Panc1 (cell line): Measurements from ENCODE around the gene ALDH5A1. TPM values are rescaled to one million over a fixed set of nuclear protein-coding genes. Genes with fewer than 3 reads are reported as not detected.

Source experiments
- ATAC-seq: fragments of 200-7000 bp; cut with Tn5 transposase; 2 replicates; pipeline ENCODE4 v1.9.1; 2020; ENCODE audit warnings: mild to moderate bottlenecking, moderate library complexity
- BruUV-seq: library from RNA; stranded (reverse); fragments of 400-500 nt; replicated peaks from 2 replicates; lab custom pipeline; 2021; lab: Mats Ljungman, UMichigan
- CTCF ChIA-PET: fragments of 300-600 bp; sonication (Branson Sonifier 250); formaldehyde crosslinking; loops from one replicate; lab custom pipeline; 2022; ENCODE audit warnings: antibody characterized with exemption; lab: Charles Lee
- POLR2A ChIA-PET: fragments of 300-600 bp; sonication (Branson Sonifier 250); formaldehyde crosslinking; loops from one replicate; lab custom pipeline; 2022; ENCODE audit warnings: antibody characterized with exemption; lab: Charles Lee
- DNase-seq: peaks from one replicate; pipeline ENCODE4 v3.0.0-alpha.2; 2010; ENCODE audit warnings: low read depth, low spot score
- H3K27ac ChIP-seq: 2 replicates; pipeline ENCODE4 v1.5.1; 2011; ENCODE audit warnings: mild to moderate bottlenecking, low read length, inconsistent platforms
- H3K27me3 ChIP-seq: fragments of 200-500 bp; sonication (Bioruptor generic); 2 replicates; pipeline ENCODE4 v1.6.0; 2014; ENCODE audit warnings: low read length, inconsistent platforms; ENCODE audit not compliant: control insufficient read depth, insufficient read depth
- H3K36me3 ChIP-seq: fragments of 200-500 bp; sonication (Bioruptor generic); 2 replicates; pipeline ENCODE4 v1.5.1; 2014; ENCODE audit warnings: inconsistent platforms, mild to moderate bottlenecking, low read length, moderate library complexity; ENCODE audit not compliant: control insufficient read depth, insufficient read depth
- H3K4me1 ChIP-seq: 2 replicates; pipeline ENCODE4 v1.5.1; 2011; ENCODE audit warnings: inconsistent platforms, mild to moderate bottlenecking, low read length, moderate library complexity; ENCODE audit not compliant: control insufficient read depth, insufficient read depth
- H3K4me3 ChIP-seq, 2 experiments: 2 replicates each; pipeline ENCODE4 v1.5.1; 2011 to 2012; ENCODE audit warnings: low read depth in 2 of 2, low read length in 2 of 2, mild to moderate bottlenecking in 2 of 2, inconsistent platforms in 1 of 2, moderate library complexity in 1 of 2
- H3K9me3 ChIP-seq: fragments of 200-500 bp; sonication (Bioruptor generic); 2 replicates; pipeline ENCODE4 v1.5.1; 2014; ENCODE audit warnings: low read depth, mild to moderate bottlenecking, inconsistent platforms, low read length, moderate library complexity; ENCODE audit not compliant: control insufficient read depth, insufficient read depth
- POLR2AphosphoS5 ChIP-seq: IDR thresholded peaks from 2 replicates; pipeline ENCODE4 v1.6.1; 2012; ENCODE audit warnings: mild to moderate bottlenecking, low read depth, low read length, moderate library complexity
- SIN3A ChIP-seq: IDR thresholded peaks from 2 replicates; pipeline ENCODE4 v1.6.1; 2012; ENCODE audit warnings: low read depth, mild to moderate bottlenecking, low read length, moderate library complexity, borderline replicate concordance; ENCODE audit not compliant: insufficient read depth
- TCF7L2 ChIP-seq: IDR thresholded peaks from 2 replicates; pipeline ENCODE4 v1.6.1; 2011; ENCODE audit warnings: mild to moderate bottlenecking, low read depth, low read length, inconsistent platforms
- in situ Hi-C: cut with HindIII; loops from 2 replicates; pipeline ENCODE4 v1.10.0; 2016; ENCODE audit warnings: low sequenced_read_pairs, low pct_unique_long_range_greater_than_20kb
- intact Hi-C: fragments of 100-400 bp; cut with micrococcal nuclease; formaldehyde crosslinking; loops from one replicate; pipeline ENCODE4 v1.10.0; 2022; ENCODE audit not compliant: unreplicated experiment
- total RNA-seq: library from RNA; stranded (reverse); gene quantifications from one replicate; pipeline ENCODE4 v1.2.1, GENCODE V29; 2021; ENCODE audit not compliant: unreplicated experiment
- TF ChIP-seq, protein P1 (sequence below), 2 experiments: IDR thresholded peaks; 2 replicates each; pipeline ENCODE4 v1.6.1; 2011 to 2012; ENCODE audit warnings: low read depth in 2 of 2, control low read depth in 1 of 2, low read length in 1 of 2, mild to moderate bottlenecking in 1 of 2, moderate library complexity in 1 of 2; ENCODE audit not compliant: insufficient read depth in 1 of 2
- TF ChIP-seq, protein P2 (sequence below): fragments of 450-650 bp; IDR thresholded peaks from 2 replicates; pipeline ENCODE4 v1.5.1; 2017; ENCODE audit warnings: mild to moderate bottlenecking

Gene ALDH5A1
- total RNA-seq, 1 experiment from 2014 or later = 4.2 TPM

DNA sequence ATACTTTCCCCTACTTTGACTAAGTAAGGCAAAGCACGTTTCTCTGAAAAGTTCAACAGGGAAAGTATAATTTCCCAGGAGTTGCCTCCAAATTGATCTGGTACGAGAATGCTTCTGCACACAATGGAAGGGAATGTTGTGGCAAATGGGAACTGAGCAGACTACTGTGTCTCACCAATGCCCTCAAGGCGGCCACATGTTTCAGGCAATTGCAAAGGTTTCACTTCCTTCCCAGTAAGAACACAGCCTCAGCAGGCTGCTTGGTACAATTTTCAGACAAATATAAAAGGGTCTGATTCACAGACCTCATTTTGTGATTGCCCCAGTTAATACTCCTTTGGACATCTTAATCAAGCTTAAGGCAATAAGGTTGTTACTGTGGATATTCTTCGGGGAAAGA, 80.0 kb downstream of the ALDH5A1 start:
- no peak overlapping the region for H3K27ac ChIP-seq
- H3K27me3 ChIP-seq = no peaks in the 10 kb centered on the region
- DNase-seq (no peak), ATAC-seq (no peak)
- intact Hi-C loops = loop anchor here (5.0 kb wide), 1 partner anchor 53 kb away; no protein-coding TSS in a partner anchor
- no peaks in the 10 kb centered on the region for H3K36me3 ChIP-seq
- in situ Hi-C loops = no loop called here
- H3K4me1 ChIP-seq = no peaks in the 10 kb centered on the region
- TF ChIP-seq POLR2AphosphoS5 (no peak), SIN3A (no peak), TCF7L2 (no peak)
- TF ChIP-seq, protein P1, sequence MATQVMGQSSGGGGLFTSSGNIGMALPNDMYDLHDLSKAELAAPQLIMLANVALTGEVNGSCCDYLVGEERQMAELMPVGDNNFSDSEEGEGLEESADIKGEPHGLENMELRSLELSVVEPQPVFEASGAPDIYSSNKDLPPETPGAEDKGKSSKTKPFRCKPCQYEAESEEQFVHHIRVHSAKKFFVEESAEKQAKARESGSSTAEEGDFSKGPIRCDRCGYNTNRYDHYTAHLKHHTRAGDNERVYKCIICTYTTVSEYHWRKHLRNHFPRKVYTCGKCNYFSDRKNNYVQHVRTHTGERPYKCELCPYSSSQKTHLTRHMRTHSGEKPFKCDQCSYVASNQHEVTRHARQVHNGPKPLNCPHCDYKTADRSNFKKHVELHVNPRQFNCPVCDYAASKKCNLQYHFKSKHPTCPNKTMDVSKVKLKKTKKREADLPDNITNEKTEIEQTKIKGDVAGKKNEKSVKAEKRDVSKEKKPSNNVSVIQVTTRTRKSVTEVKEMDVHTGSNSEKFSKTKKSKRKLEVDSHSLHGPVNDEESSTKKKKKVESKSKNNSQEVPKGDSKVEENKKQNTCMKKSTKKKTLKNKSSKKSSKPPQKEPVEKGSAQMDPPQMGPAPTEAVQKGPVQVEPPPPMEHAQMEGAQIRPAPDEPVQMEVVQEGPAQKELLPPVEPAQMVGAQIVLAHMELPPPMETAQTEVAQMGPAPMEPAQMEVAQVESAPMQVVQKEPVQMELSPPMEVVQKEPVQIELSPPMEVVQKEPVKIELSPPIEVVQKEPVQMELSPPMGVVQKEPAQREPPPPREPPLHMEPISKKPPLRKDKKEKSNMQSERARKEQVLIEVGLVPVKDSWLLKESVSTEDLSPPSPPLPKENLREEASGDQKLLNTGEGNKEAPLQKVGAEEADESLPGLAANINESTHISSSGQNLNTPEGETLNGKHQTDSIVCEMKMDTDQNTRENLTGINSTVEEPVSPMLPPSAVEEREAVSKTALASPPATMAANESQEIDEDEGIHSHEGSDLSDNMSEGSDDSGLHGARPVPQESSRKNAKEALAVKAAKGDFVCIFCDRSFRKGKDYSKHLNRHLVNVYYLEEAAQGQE (IDR thresholded peaks at IDR 0.05; ENCODE audit: insufficient read depth in 1 of 2, low read depth in 2 of 2, low read length in 1 of 2) = no peak
- TF ChIP-seq, protein P2, sequence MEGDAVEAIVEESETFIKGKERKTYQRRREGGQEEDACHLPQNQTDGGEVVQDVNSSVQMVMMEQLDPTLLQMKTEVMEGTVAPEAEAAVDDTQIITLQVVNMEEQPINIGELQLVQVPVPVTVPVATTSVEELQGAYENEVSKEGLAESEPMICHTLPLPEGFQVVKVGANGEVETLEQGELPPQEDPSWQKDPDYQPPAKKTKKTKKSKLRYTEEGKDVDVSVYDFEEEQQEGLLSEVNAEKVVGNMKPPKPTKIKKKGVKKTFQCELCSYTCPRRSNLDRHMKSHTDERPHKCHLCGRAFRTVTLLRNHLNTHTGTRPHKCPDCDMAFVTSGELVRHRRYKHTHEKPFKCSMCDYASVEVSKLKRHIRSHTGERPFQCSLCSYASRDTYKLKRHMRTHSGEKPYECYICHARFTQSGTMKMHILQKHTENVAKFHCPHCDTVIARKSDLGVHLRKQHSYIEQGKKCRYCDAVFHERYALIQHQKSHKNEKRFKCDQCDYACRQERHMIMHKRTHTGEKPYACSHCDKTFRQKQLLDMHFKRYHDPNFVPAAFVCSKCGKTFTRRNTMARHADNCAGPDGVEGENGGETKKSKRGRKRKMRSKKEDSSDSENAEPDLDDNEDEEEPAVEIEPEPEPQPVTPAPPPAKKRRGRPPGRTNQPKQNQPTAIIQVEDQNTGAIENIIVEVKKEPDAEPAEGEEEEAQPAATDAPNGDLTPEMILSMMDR = no peak
- CTCF ChIA-PET = no interaction called here
- no peak overlapping the region for H3K4me3 ChIP-seq
- no TSS peak for BruUV-seq
- POLR2A ChIA-PET = no interaction called here
- no peaks in the 10 kb centered on the region for H3K9me3 ChIP-seq

DNA sequence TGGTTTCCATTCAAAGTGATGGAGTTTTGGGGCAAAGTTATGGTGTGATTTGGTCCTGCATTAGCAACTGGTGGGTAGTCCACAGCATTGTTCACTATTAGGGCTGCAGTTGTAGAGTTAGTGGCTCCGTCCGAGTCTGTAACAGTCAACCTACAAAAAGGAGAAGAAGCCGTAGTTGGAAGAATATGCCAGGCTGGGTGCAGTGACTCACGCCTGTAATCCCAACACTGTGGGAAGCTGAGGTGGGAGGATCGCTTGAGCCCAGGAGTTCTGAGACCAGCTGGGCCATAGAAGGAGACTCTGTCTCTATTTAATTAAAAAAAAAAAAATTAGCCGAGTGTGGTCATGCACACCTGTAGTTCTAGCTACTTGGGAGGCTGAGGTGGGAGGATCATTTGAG, 81.7 kb downstream of the ALDH5A1 start:
- DNase-seq (no peak), ATAC-seq (no peak)
- H3K27me3 ChIP-seq = no peaks in the 10 kb centered on the region
- no peak for TF ChIP-seq POLR2AphosphoS5
- no peak for TF ChIP-seq SIN3A
- TF ChIP-seq, protein P1 (IDR thresholded peaks at IDR 0.05; ENCODE audit: insufficient read depth in 1 of 2, low read depth in 2 of 2, low read length in 1 of 2) = no peak
- TF ChIP-seq, protein P2 = no peak
- TF ChIP-seq TCF7L2 = no peak
- no peaks in the 10 kb centered on the region for H3K36me3 ChIP-seq
- no TSS peak for BruUV-seq
- H3K9me3 ChIP-seq = no peaks in the 10 kb centered on the region
- H3K4me1 ChIP-seq = no peaks in the 10 kb centered on the region
- H3K4me3 ChIP-seq = no peak overlapping the region
- POLR2A ChIA-PET = no interaction called here
- in situ Hi-C loops = no loop called here
- intact Hi-C loops = loop anchor here (5.0 kb wide), 1 partner anchor 54 kb away; no protein-coding TSS in a partner anchor
- CTCF ChIA-PET = no interaction called here
- H3K27ac ChIP-seq = no peak overlapping the region
